Esophagus muscularis mucosa (tissue), 4 donors: Measurements from ENCODE around the gene ADRB2. TPM values are rescaled to one million over a fixed set of nuclear protein-coding genes. Genes with fewer than 3 reads are reported as not detected.
"Not testable (repeated sequence)": the region's sequence is repeated elsewhere in the genome, so short reads cannot be mapped to it uniquely, and the experiment has no call there.

Source experiments
- DNase-seq: peaks from one replicate; pipeline ENCODE4 v3.0.0-alpha.2; 2017; ENCODE audit errors: extremely low spot score
- H3K27ac ChIP-seq, 4 donors: fragments of 200-600 bp; sonication (generic); replicated peaks in 1 of 4; 1 replicate in 3 of 4; 2 replicates in 1 of 4; pipeline ENCODE4 v1.5.1; 2016 to 2019; ENCODE audit warnings: mild to moderate bottlenecking in 1 of 4
- H3K27me3 ChIP-seq, 4 donors: fragments of 200-600 bp; sonication (generic); one replicate each; pipeline versions ENCODE4 v1.5.1 to v1.6.0; 2016 to 2019
- H3K36me3 ChIP-seq, 4 donors: fragments of 200-600 bp; sonication (generic); one replicate each; pipeline ENCODE4 v1.5.1; 2016 to 2019
- H3K4me1 ChIP-seq, 4 donors: fragments of 200-600 bp; sonication (generic); one replicate each; pipeline ENCODE4 v1.5.1; 2016 to 2019
- H3K4me3 ChIP-seq, 4 donors: fragments of 200-600 bp; sonication (generic); 1 replicate in 2 of 4; 2 replicates in 2 of 4; pipeline ENCODE4 v1.5.1; 2016 to 2019; ENCODE audit warnings: mild to moderate bottlenecking in 4 of 4, moderate library complexity in 1 of 4
- H3K9me3 ChIP-seq, 4 donors: fragments of 200-600 bp; sonication (generic); 1 replicate in 3 of 4; 2 replicates in 1 of 4; pipeline ENCODE4 v1.5.1; 2016 to 2019
- CTCF ChIP-seq, 3 experiments: fragments of 200-600 bp in 2 of 3; fragments of 450-650 bp in 1 of 3; sonication (generic) in 2 of 3; IDR thresholded peaks; one replicate each; pipeline ENCODE4 v1.5.1; 2017 to 2019; ENCODE audit warnings: antibody characterized with exemption in 3 of 3, mild to moderate bottlenecking in 2 of 3, moderate library complexity in 1 of 3
- EP300 ChIP-seq: sonication (generic); formaldehyde crosslinking; IDR thresholded peaks from one replicate; pipeline ENCODE4 v1.6.1; 2017; ENCODE audit warnings: antibody characterized with exemption
- POLR2A ChIP-seq: fragments of 450-650 bp; IDR thresholded peaks from one replicate; pipeline ENCODE4 v1.6.1; 2017; ENCODE audit warnings: antibody characterized with exemption, moderate library complexity, mild to moderate bottlenecking, low read depth
- POLR2AphosphoS5 ChIP-seq, 2 donors: sonication (generic); formaldehyde crosslinking; IDR thresholded peaks; one replicate each; pipeline ENCODE4 v1.6.1; 2017; ENCODE audit warnings: antibody characterized with exemption in 2 of 2
- WGBS: methylation state at CpG from one replicate; pipeline ENCODE4 v1.1.5; 2018; 5-methylcytosine and 5-hydroxymethylcytosine counted together
- intact Hi-C: fragments of 100-400 bp; cut with DNase I; formaldehyde crosslinking; loops from one replicate; pipeline ENCODE4 v1.15.1; 2023
- total RNA-seq, 4 donors: library from RNA; depleted of rRNA; stranded (reverse); fragments of >200 nt; gene quantifications; one replicate each; pipeline versions ENCODE4 v1.1.0 to v1.2.1, GENCODE V29; 2016

Gene ADRB2
- total RNA-seq, 4 donors from 2014 or later = 4.2 to 6.1 (median 4.9) TPM

GRCh38 chr5:148796936-148797335, 29.5 kb upstream of the ADRB2 start:
- Histone ChIP-seq H3K4me3 (no peak overlapping the region), H3K27me3 (no peaks in the 10 kb centered on the region), H3K9me3 (no peaks in the 10 kb centered on the region), H3K36me3 (no peaks in the 10 kb centered on the region), H3K27ac (no peak overlapping the region), H3K4me1 (no peaks in the 10 kb centered on the region)
- intact Hi-C loops = no loop called here
- WGBS = 88% methylated on average over 1 of the region's 1 CpG
- no peak for DNase-seq
- no peak for TF ChIP-seq POLR2A
- TF ChIP-seq CTCF (IDR thresholded peaks at IDR 0.05) = no peak
- no peak for TF ChIP-seq EP300
- TF ChIP-seq POLR2AphosphoS5 (IDR thresholded peaks at IDR 0.05) = no peak

GRCh38 chr5:148798786-148799185, 27.6 kb upstream of the ADRB2 start:
- WGBS = 94% methylated on average over 1 of the region's 1 CpG
- TF ChIP-seq EP300 = no peak
- TF ChIP-seq POLR2A = no peak
- no peak for TF ChIP-seq CTCF (IDR thresholded peaks at IDR 0.05)
- TF ChIP-seq POLR2AphosphoS5 (IDR thresholded peaks at IDR 0.05) = no peak
- Histone ChIP-seq H3K4me3 (no peak overlapping the region), H3K9me3 (no peaks in the 10 kb centered on the region), H3K27ac (no peak overlapping the region), H3K36me3 (no peaks in the 10 kb centered on the region), H3K4me1 (no peaks in the 10 kb centered on the region), H3K27me3 (no peaks in the 10 kb centered on the region)
- no peak for DNase-seq
- intact Hi-C loops = no loop called here

GRCh38 chr5:148799737-148800527, 26.5 kb upstream of the ADRB2 start:
- Histone ChIP-seq H3K4me1 (peaks cover 0 to 1% (median 0%) of the 10 kb centered on the region in 4 donors), H3K4me3 (no peak overlapping the region), H3K27ac (no peak overlapping the region), H3K9me3 (no peaks in the 10 kb centered on the region), H3K27me3 (no peaks in the 10 kb centered on the region), H3K36me3 (no peaks in the 10 kb centered on the region)
- TF ChIP-seq POLR2A (no peak), EP300 (no peak), POLR2AphosphoS5 (IDR thresholded peaks at IDR 0.05) (no peak), CTCF (IDR thresholded peaks at IDR 0.05) (no peak)
- intact Hi-C loops = no loop called here
- no peak for DNase-seq
- 83% methylated on average over 9 of the region's 9 CpGs for WGBS

- no peaks in the 10 kb centered on the region for H3K36me3 ChIP-seq
- peaks cover 3 to 10% (median 8%) of the 10 kb centered on the region in 4 donors for H3K4me1 ChIP-seq
- no peak for TF ChIP-seq EP300
- TF ChIP-seq POLR2A = no peak
- TF ChIP-seq POLR2AphosphoS5 (IDR thresholded peaks at IDR 0.05) = no peak
- TF ChIP-seq CTCF (IDR thresholded peaks at IDR 0.05) = no peak
- intact Hi-C loops = no loop called here
- no peak for DNase-seq
- no peaks in the 10 kb centered on the region for H3K27me3 ChIP-seq
- H3K4me3 ChIP-seq = no peak overlapping the region
- 78% methylated on average over 4 of the region's 4 CpGs for WGBS
- no peak overlapping the region for H3K27ac ChIP-seq
- H3K9me3 ChIP-seq = no peaks in the 10 kb centered on the region
These were observed 24.6 kb upstream of the ADRB2 start for GRCh38 chr5:148801682-148802276.

DNA sequence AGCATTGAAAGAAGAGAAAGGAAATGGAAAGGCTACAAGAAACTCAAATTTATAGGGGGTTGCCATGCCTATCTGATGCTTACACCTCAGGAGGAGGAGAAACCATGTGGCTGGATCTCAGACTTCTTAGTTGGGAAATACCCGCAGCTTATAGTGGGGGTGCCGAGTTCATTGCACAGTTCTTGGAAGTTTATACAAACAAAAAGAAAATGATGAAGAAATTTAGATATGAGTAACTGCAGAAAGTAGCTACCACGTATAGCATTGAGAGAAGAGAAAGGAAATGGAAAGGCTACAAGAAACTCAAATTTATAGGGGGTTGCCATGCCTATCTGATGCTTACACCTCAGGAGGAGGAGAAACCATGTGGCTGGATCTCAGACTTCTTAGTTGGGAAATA, 23.0 kb upstream of the ADRB2 start:
- intact Hi-C loops, H3K36me3 ChIP-seq, H3K9me3 ChIP-seq, H3K4me3 ChIP-seq, H3K27me3 ChIP-seq, DNase-seq, H3K27ac ChIP-seq: not testable (repeated sequence)
- 76% methylated on average over 3 of the region's 3 CpGs for WGBS
- peaks cover 3 to 13% (median 8%) of the 10 kb centered on the region in 4 donors for H3K4me1 ChIP-seq
